ENCODE data around the gene CDK17.
"Not testable (repeated sequence)": the region's sequence is repeated elsewhere in the genome, so short reads cannot be mapped to it uniquely, and the experiment has no call there.

GRCh38 chr12:96346716-96347115, 53.5 kb downstream of the CDK17 start:
- TF ChIP-seq POLR2A, POLR2AphosphoS5, CTCF (IDR thresholded peaks at IDR 0.05): not testable (repeated sequence)
